Measurements from ENCODE around the gene TMEM134. TPM values are rescaled to one million over a fixed set of nuclear protein-coding genes. Genes with fewer than 3 reads are reported as not detected.
A peak's percentile ranks its signal among the peaks of the same experiment; 100 is the strongest.

Gene TMEM134
- total RNA-seq, 1 donor from 2014 or later, result 82.9 TPM

GRCh38 chr11:67449116-67449844, 19.8 kb downstream of the TMEM134 start:
- DNase-seq (no peak), ATAC-seq (ENCODE audit: poor library complexity) (peak; percentile 55)
- intact Hi-C loops (cut with DNase I), result no loop called here

- no peak for DNase-seq
- intact Hi-C loops (cut with DNase I), result no loop called here
- no peak for ATAC-seq (ENCODE audit: poor library complexity)
Observed at GRCh38 chr11:67448220-67448609, 20.8 kb downstream of the TMEM134 start.

- no peak for ATAC-seq (ENCODE audit: poor library complexity)
- intact Hi-C loops (cut with DNase I), result no loop called here
- no peak for DNase-seq
Observed at GRCh38 chr11:67445515-67445914, 23.5 kb downstream of the TMEM134 start.

GRCh38 chr11:67442504-67443404, 26.3 kb downstream of the TMEM134 start:
- DNase-seq, result no peak
- intact Hi-C loops (cut with DNase I), result no loop called here
- no peak for ATAC-seq (ENCODE audit: poor library complexity)

GRCh38 chr11:67441731-67442351, 27.2 kb downstream of the TMEM134 start:
- ATAC-seq (ENCODE audit: poor library complexity), result no peak

GRCh38 chr11:67441098-67441563, 27.9 kb downstream of the TMEM134 start:
- no peak for ATAC-seq (ENCODE audit: poor library complexity)

More at GRCh38 chr11:67441731-67442351, 27.2 kb downstream of the TMEM134 start:
- DNase-seq, result no peak
- intact Hi-C loops (cut with DNase I), result no loop called here

GRCh38 chr11:67440229-67441097, 28.6 kb downstream of the TMEM134 start:
- ATAC-seq (ENCODE audit: poor library complexity) (no peak), DNase-seq (no peak)
- intact Hi-C loops (cut with DNase I), result no loop called here

More at GRCh38 chr11:67441098-67441563, 27.9 kb downstream of the TMEM134 start:
- intact Hi-C loops (cut with DNase I), result no loop called here
- no peak for DNase-seq

- ATAC-seq (ENCODE audit: poor library complexity), result no peak
- intact Hi-C loops (cut with DNase I), result no loop called here
- no peak for DNase-seq
Observed at GRCh38 chr11:67439321-67440228, 29.5 kb downstream of the TMEM134 start.

GRCh38 chr11:67438158-67438902, 30.7 kb downstream of the TMEM134 start:
- no peak for DNase-seq
- intact Hi-C loops (cut with DNase I), result no loop called here
- ATAC-seq (ENCODE audit: poor library complexity), result no peak

- DNase-seq (no peak), ATAC-seq (ENCODE audit: poor library complexity) (no peak)
- intact Hi-C loops (cut with DNase I), result no loop called here
Observed at GRCh38 chr11:67437809-67438157, 31.3 kb downstream of the TMEM134 start.

GRCh38 chr11:67437082-67437808, 31.8 kb downstream of the TMEM134 start, which contains the start of gene PTPRCAP:
Gene PTPRCAP (minus strand): TSS chr11:67437682. CDS start chr11:67437619, 63 bp downstream.
- DNase-seq, result no peak
- intact Hi-C loops (cut with DNase I), result no loop called here
- no peak for ATAC-seq (ENCODE audit: poor library complexity)

GRCh38 chr11:67436459-67437081, 32.5 kb downstream of the TMEM134 start:
- DNase-seq, result no peak
- intact Hi-C loops (cut with DNase I), result no loop called here
- ATAC-seq (ENCODE audit: poor library complexity), result no peak

- intact Hi-C loops (cut with DNase I), result no loop called here
- DNase-seq (no peak), ATAC-seq (ENCODE audit: poor library complexity) (no peak)
Observed at GRCh38 chr11:67435727-67436458, 33.2 kb downstream of the TMEM134 start.

- intact Hi-C loops (cut with DNase I), result no loop called here
- no peak for ATAC-seq (ENCODE audit: poor library complexity)
Observed at GRCh38 chr11:67435031-67435726, 33.9 kb downstream of the TMEM134 start.

More at GRCh38 chr11:67435031-67435726, 33.9 kb downstream of the TMEM134 start:
- no peak for DNase-seq
